Measurements from ENCODE around the gene HIPK2.

The HIPK2 gene

DNA sequence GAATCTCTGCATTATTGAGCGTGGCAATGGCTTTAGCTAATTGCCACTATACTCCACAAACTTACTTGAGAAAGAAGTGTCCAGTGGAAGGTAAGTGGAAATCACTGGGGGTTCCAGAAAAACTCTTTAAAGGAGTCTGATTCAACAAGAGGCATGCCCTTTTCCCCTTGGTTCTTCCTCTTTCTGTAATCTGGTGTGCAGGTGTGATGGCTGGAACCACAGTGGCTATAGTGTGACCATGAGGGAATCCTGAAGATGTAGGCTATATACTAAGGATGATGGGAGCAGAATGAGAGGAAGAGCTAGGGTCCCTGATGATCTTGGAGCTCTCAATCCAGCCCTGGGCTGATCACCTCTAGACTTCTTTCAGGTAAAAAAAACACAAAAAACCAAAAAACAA lies 256.4 kb downstream of the HIPK2 start:
- TF ChIP-seq, protein P1, sequence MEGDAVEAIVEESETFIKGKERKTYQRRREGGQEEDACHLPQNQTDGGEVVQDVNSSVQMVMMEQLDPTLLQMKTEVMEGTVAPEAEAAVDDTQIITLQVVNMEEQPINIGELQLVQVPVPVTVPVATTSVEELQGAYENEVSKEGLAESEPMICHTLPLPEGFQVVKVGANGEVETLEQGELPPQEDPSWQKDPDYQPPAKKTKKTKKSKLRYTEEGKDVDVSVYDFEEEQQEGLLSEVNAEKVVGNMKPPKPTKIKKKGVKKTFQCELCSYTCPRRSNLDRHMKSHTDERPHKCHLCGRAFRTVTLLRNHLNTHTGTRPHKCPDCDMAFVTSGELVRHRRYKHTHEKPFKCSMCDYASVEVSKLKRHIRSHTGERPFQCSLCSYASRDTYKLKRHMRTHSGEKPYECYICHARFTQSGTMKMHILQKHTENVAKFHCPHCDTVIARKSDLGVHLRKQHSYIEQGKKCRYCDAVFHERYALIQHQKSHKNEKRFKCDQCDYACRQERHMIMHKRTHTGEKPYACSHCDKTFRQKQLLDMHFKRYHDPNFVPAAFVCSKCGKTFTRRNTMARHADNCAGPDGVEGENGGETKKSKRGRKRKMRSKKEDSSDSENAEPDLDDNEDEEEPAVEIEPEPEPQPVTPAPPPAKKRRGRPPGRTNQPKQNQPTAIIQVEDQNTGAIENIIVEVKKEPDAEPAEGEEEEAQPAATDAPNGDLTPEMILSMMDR (conservative IDR thresholded peaks at IDR 0.05) = no peak
- TF ChIP-seq ZFX (IDR thresholded peaks at IDR 0.05) = no peak
- H3K27ac ChIP-seq = no peak overlapping the region

DNA sequence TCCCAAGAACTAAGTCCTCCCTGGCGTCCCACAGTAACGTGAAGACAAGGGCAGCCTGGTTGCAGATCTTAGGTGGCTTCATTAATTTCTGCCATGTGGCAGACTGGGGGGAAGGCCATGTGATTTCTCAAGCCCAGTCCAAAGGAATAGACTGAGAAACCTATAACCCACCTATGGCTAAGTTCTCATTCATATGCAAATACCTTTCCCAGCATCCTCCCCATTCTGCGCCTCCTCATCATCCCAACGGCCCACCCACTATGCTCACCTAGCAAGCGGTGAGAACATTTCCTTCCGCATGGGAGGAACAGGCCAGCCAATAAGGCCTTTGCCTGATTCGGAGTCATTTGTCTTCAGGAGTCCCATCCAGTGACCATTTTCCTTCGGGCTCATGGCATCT lies 262.5 kb downstream of the HIPK2 start:
- H3K27ac ChIP-seq = no peak overlapping the region
- TF ChIP-seq, protein P1 (conservative IDR thresholded peaks at IDR 0.05) = no peak
- no peak for TF ChIP-seq ZFX (IDR thresholded peaks at IDR 0.05)
